Brain pericyte (primary cell): Measurements from ENCODE around the gene ARHGAP32.

Experiments used
- DNase-seq: peaks from one replicate; pipeline ENCODE4 v3.0.0-alpha.2; 2012; ENCODE audit warnings: low read depth, low spot score

Gene ARHGAP32

DNA sequence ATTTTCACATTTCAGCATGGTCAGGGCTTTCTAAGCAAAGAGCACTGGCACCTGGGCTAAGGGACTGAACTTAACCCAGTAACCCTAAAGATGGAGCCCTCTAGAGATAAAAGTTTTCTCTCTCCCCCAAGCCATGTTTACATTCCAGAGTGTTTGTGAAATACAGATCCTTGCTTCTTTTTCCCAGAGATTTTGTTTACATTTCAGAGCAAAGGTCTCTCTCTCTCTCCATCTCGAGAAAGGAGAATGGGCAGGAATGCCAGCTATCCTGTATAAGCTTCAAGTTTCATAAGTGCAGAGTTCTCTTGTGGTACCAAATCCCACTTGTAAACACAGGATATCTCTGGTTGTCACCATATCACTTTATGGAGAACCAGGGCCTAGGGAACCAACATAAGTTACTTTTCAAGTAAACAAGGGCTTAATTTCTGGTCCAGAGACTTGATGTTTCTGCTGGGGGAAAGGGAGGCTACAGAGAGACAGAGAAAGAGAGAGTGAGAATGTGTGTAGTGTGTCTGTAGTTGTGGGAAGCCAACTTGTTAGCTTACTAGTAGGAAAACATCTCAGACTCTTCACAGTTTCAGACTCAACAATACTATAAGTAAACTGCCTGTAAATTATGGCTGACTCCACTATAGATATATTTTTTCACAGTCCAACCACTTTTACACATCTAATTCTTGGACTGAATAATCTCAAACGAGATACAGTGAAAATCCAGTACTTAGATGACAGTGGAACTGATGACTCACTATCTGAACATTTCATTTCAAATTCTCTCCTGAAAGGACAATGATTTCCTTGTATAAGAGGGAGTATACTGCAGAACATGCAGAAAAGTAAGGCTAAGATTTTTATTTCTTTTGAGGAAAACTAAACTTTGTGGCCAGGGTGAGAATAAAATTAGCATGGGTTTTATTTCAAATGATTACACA is 76.2 kb downstream of the ARHGAP32 start:
- DNase-seq = no peak

DNA sequence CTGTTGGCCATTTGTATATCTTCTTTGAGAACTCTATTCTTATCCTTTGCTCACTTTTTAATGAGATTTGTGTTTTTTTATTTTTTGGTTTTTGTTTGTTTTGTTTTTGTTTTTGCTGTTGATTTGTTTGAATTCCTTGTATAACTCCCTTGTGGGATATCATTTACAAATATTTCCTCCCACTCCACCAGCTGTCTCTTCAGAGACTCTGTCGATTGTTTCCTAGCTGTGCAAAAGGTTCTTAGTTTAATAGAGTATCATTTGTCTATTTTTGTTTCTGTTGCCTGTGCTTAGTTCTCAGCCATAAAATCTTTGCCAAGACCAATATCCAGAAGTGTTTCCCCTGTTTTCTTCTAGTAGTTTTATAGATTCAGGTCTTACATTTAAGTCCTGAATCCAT is 82.4 kb downstream of the ARHGAP32 start:
- DNase-seq = no peak

- DNase-seq = no peak
These were observed 85.3 kb downstream of the ARHGAP32 start for GRCh38 chr11:129106788-129107187.

DNA sequence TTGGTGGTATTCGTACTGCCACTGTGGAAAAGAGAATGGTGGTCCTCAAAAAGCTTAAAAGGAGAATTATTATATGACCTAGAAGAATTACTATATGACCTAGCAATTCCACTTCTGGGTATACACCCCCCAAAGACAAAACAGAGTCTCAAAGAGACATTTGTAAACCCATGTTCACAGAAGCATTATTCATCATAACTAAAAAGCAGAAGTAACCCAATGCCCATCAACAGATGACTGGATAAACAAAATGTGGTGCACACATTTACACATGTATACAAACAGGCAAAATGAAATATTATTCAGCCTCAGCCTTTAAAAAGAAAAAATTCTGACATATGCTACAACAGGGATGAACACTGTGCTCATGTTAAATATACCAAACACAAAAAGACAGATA is 89.4 kb downstream of the ARHGAP32 start:
- DNase-seq = no peak

DNA sequence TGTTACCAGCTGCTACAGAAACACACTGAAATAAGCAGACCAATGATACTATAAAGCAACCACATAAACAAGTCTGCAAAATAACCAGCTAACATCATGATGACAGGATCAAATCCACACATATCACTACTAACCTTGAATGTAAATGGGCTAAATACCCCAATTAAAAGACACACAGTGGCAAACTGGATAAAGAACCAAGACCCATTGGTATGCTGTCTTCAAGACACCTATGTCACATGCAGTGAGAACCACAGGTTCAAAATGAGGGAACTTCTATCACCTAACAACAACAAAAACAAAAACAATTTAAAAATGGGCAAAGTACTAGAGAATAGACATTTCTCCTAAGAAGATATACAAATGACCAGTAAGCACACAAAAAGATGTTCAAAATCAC is 89.9 kb downstream of the ARHGAP32 start:
- no peak for DNase-seq

GRCh38 chr11:129093283-129093682 is 98.8 kb downstream of the ARHGAP32 start:
- DNase-seq = no peak

GRCh38 chr11:129090056-129090455 is 102.1 kb downstream of the ARHGAP32 start:
- DNase-seq = no peak

DNA sequence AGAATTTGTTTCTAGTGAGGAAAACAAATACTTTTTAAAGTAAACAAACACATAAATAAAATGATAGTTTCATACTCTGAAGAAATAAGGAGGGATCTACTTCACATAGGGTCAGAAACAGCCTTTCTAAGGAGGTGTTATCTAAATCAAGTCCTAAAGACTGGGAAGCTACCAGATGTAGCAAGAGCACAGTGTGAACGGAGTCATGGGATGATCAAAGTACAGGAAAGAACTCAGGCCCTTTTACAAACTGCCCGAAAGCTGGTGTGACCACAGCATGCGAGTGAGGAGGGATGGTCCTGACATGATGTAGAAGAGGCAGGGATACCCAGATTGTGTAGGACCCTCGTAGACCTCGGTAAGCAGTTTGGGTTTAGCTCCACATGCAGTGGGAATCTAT is 102.8 kb downstream of the ARHGAP32 start:
- no peak for DNase-seq

- no peak for DNase-seq
These were observed 105.1 kb downstream of the ARHGAP32 start for GRCh38 chr11:129086976-129087375.

DNA sequence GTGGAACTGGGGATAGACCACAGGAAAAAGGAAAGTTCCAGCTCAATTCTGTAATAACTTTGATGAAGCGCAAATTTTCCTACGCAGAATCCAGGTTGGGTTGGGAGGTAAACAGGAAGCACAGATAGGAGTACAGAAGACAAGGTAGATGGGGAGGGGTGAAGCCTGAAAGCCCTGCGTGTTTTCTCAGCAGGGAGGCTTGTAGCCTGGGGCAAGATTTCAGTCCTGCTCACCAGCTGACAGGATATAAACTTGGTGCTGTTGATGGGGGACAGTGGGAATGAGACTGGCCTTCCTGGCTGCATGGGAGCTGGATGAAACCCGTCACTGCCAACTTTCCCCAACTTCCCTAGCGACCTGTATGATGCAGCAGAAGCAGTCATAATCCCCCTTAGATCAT is 114.9 kb downstream of the ARHGAP32 start:
- DNase-seq = no peak

GRCh38 chr11:129075757-129076156 is 116.4 kb downstream of the ARHGAP32 start:
- DNase-seq = no peak

GRCh38 chr11:129067454-129067853 is 124.7 kb downstream of the ARHGAP32 start:
- no peak for DNase-seq

GRCh38 chr11:129066229-129066628 is 125.9 kb downstream of the ARHGAP32 start:
- DNase-seq = no peak

DNA sequence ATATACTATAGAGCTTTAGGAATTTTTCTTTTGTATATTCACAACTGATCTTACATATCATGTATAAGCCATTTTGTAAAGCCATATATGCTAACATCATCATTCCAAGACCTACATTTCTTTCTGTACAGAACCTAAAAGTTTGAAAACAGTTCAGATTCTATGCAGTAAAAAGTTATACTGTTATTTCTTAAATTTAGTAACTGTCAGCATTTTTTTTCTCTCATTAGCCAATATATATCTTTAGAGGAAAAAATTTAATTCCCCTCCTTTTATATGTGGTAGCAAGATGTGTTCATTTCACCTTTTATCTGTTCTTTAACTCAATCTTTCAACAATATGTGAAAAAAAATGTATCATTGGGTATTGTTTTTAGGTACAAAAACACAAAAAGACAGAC is 129.0 kb downstream of the ARHGAP32 start:
- DNase-seq = no peak

GRCh38 chr11:129061492-129062230 is 130.5 kb downstream of the ARHGAP32 start:
- no peak for DNase-seq

- no peak for DNase-seq
These were observed 135.2 kb downstream of the ARHGAP32 start for GRCh38 chr11:129056916-129057315.

DNA sequence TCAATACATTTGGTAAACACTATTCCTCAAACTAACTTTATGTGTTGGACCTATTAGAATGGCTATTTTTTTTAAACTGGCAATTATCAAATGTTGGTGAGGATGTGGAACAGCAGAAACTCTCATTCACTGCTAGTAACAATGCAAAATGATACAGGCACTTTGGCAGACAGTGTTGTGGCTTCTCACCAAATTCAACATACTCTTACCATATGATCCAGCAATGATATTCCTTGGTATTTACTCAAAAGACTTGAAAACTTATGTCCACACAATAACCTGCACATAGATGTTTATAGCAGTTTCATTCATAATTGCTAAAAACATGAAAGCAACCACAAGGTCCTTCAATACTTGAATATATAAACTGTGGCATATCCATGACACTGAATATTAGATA is 136.9 kb downstream of the ARHGAP32 start:
- no peak for DNase-seq

- DNase-seq = no peak
These were observed 143.2 kb downstream of the ARHGAP32 start for GRCh38 chr11:129048911-129049310.

- DNase-seq = no peak
These were observed 147.0 kb downstream of the ARHGAP32 start for GRCh38 chr11:129045150-129045549.

DNA sequence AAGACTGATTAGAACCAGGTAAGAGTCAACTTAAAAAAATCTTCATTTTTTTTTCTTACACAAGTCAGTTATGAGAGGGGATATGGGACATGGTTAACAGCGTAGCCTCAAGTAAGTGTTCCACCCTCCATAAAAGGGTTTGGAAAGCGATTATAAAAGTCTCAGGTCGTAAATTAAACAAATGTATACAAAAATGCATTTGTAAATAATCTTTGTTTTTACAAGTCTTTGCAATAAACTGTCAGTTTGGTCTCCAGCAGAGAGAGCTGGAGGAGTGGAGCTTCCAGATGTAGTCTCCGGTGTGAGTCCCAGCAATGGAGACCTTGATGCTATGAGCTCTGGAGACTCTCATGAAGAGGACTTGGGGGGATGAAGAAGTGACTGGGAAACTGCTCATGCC is 149.6 kb downstream of the ARHGAP32 start:
- DNase-seq = no peak

GRCh38 chr11:129041611-129042018 is 150.5 kb downstream of the ARHGAP32 start:
- DNase-seq = no peak

GRCh38 chr11:129040934-129041333 is 151.2 kb downstream of the ARHGAP32 start:
- DNase-seq = no peak

DNA sequence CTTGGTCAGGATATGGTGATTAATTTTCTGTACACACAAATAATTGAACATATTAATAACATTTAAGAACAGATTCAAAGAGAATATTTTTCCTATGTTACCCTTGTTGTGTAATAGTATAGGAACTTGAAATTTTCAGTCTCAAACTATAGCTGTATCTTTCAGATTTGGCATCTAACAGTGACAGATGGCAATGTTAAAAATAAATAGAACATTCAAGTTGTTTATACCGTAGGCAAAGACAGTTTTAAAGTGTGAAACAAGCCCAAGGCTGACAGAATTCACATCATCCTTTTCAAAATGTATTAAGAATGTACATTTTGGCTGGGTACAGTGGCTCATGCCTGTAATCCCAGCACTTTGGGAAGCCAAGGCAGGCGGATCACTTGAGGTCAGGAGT is 156.9 kb downstream of the ARHGAP32 start:
- DNase-seq = no peak
